ENCODE measurements around the gene PAQR5. TPM values are rescaled to one million over a fixed set of nuclear protein-coding genes. Genes with fewer than 3 reads are reported as not detected.

Gene PAQR5
- total RNA-seq, 1 donor from 2014 or later, result 0.15 TPM

GRCh38 chr15:69279636-69280035, 19.1 kb upstream of the PAQR5 start:
- peaks cover 7% of the 10 kb centered on the region for H3K4me1 Mint-ChIP-seq (ENCODE audit: unreplicated experiment)
- no peak overlapping the region for H3K4me3 Mint-ChIP-seq (ENCODE audit: unreplicated experiment)
- H3K27me3 Mint-ChIP-seq (ENCODE audit: unreplicated experiment), result peaks cover 6% of the 10 kb centered on the region
- no peak for DNase-seq (ENCODE audit: low spot score)
- H3K27ac Mint-ChIP-seq (ENCODE audit: unreplicated experiment), result no peak overlapping the region
- TF ChIP-seq, protein P1, sequence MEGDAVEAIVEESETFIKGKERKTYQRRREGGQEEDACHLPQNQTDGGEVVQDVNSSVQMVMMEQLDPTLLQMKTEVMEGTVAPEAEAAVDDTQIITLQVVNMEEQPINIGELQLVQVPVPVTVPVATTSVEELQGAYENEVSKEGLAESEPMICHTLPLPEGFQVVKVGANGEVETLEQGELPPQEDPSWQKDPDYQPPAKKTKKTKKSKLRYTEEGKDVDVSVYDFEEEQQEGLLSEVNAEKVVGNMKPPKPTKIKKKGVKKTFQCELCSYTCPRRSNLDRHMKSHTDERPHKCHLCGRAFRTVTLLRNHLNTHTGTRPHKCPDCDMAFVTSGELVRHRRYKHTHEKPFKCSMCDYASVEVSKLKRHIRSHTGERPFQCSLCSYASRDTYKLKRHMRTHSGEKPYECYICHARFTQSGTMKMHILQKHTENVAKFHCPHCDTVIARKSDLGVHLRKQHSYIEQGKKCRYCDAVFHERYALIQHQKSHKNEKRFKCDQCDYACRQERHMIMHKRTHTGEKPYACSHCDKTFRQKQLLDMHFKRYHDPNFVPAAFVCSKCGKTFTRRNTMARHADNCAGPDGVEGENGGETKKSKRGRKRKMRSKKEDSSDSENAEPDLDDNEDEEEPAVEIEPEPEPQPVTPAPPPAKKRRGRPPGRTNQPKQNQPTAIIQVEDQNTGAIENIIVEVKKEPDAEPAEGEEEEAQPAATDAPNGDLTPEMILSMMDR (IDR thresholded peaks at IDR 0.05; ENCODE audit: unreplicated experiment), result no peak
- H3K9me3 Mint-ChIP-seq (ENCODE audit: unreplicated experiment), result no peaks in the 10 kb centered on the region
- H3K36me3 Mint-ChIP-seq (ENCODE audit: low read depth, unreplicated experiment), result no peaks in the 10 kb centered on the region

- H3K4me1 Mint-ChIP-seq (ENCODE audit: unreplicated experiment), result peaks cover 7% of the 10 kb centered on the region
- no peaks in the 10 kb centered on the region for H3K36me3 Mint-ChIP-seq (ENCODE audit: low read depth, unreplicated experiment)
- H3K9me3 Mint-ChIP-seq (ENCODE audit: unreplicated experiment), result no peaks in the 10 kb centered on the region
- no peak overlapping the region for H3K4me3 Mint-ChIP-seq (ENCODE audit: unreplicated experiment)
- H3K27ac Mint-ChIP-seq (ENCODE audit: unreplicated experiment), result no peak overlapping the region
- DNase-seq (ENCODE audit: low spot score), result no peak
- peaks cover 6% of the 10 kb centered on the region for H3K27me3 Mint-ChIP-seq (ENCODE audit: unreplicated experiment)
- TF ChIP-seq, protein P1 (IDR thresholded peaks at IDR 0.05; ENCODE audit: unreplicated experiment), result no peak
Measured at GRCh38 chr15:69280783-69281182, 17.9 kb upstream of the PAQR5 start.

DNA sequence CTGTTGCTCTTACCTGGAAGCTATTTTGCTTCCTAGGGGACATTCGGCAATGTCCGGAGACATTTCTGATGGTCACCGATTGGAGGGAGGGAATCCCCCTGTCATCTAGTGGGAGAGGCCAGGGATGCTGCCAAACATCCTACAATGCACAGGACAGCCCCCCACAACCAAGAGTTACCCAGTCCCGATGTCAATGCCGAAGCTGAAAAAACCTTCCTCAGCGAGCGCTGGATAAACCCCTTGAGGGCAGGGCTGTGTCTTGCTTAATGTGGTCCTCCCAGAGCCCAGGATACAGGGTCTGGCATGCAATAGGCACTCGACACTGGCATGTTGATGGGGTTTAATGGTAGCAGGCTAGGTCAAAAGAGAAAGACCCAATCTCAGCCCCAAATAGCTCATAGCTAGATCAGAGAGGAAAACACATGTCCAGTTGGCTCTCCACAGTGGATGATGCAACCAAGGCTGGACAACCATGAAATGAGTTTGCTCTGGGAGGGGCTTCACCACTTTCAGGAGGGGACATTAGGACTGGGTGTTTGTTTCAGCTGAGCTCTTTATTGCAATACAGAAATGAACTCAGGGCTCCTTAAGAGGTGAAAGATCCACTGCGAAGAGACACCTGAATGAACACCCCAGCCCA, 16.5 kb upstream of the PAQR5 start:
- peaks cover 9% of the 10 kb centered on the region for H3K27me3 Mint-ChIP-seq (ENCODE audit: unreplicated experiment)

DNA sequence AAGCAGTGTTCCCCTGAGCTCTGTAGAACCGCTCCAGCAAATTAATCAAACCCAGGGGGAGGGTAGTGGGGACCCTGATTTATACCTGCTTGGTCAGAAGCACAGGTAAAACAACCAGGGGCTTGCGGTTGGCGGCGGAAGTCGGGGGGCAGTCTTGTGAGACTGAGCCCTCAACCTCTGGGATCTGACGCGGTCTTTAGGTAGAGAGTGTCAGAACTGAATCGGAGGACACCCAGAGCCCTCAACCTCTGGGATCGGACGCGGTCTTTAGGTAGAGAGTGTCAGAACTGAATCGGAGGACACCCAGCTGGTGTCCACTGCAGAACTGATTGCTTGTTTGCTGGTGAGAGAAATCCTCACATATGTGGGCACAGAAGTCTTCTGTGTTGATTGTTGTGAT, 12.9 kb upstream of the PAQR5 start:
- Mint-ChIP-seq H3K36me3 (ENCODE audit: low read depth, unreplicated experiment) (no peaks in the 10 kb centered on the region), H3K27me3 (ENCODE audit: unreplicated experiment) (peaks cover 3% of the 10 kb centered on the region), H3K4me1 (ENCODE audit: unreplicated experiment) (no peaks in the 10 kb centered on the region), H3K27ac (ENCODE audit: unreplicated experiment) (no peak overlapping the region), H3K4me3 (ENCODE audit: unreplicated experiment) (no peak overlapping the region), H3K9me3 (ENCODE audit: unreplicated experiment) (no peaks in the 10 kb centered on the region)
- TF ChIP-seq, protein P1 (IDR thresholded peaks at IDR 0.05; ENCODE audit: unreplicated experiment), result no peak
- no peak for DNase-seq (ENCODE audit: low spot score)

More for the DNA sequence above, 16.5 kb upstream of the PAQR5 start:
- TF ChIP-seq, protein P1 (IDR thresholded peaks at IDR 0.05; ENCODE audit: unreplicated experiment), result no peak
- no peaks in the 10 kb centered on the region for H3K9me3 Mint-ChIP-seq (ENCODE audit: unreplicated experiment)
- H3K4me3 Mint-ChIP-seq (ENCODE audit: unreplicated experiment), result no peak overlapping the region
- peaks cover 7% of the 10 kb centered on the region for H3K4me1 Mint-ChIP-seq (ENCODE audit: unreplicated experiment)
- H3K36me3 Mint-ChIP-seq (ENCODE audit: low read depth, unreplicated experiment), result no peaks in the 10 kb centered on the region
- H3K27ac Mint-ChIP-seq (ENCODE audit: unreplicated experiment), result no peak overlapping the region
- no peak for DNase-seq (ENCODE audit: low spot score)

DNA sequence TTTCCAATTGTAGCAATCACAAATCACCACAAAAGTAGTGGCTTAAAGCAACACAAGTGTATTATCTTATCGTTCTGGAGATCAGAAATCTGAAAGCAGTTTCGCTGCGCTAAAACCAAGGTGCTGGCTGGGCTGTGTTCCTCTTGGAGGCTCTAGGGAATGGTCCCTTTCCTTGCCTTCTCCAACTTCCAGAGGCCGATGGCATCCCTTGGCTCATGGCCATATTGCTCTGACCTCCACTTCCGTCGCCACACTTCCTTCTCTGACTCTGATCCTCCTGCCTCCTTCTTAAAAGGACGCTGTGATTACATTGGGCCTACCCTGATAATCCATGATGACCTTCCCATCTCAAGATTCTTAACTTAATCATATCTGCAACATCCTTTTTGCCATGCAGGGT, 10.7 kb upstream of the PAQR5 start:
- H3K36me3 Mint-ChIP-seq (ENCODE audit: low read depth, unreplicated experiment), result no peaks in the 10 kb centered on the region
- H3K9me3 Mint-ChIP-seq (ENCODE audit: unreplicated experiment), result no peaks in the 10 kb centered on the region
- peaks cover 5% of the 10 kb centered on the region for H3K27me3 Mint-ChIP-seq (ENCODE audit: unreplicated experiment)
- no peak overlapping the region for H3K27ac Mint-ChIP-seq (ENCODE audit: unreplicated experiment)
- TF ChIP-seq, protein P1 (IDR thresholded peaks at IDR 0.05; ENCODE audit: unreplicated experiment), result no peak
- DNase-seq (ENCODE audit: low spot score), result no peak
- H3K4me1 Mint-ChIP-seq (ENCODE audit: unreplicated experiment), result no peaks in the 10 kb centered on the region
- H3K4me3 Mint-ChIP-seq (ENCODE audit: unreplicated experiment), result no peak overlapping the region

All from endothelial cell (in vitro differentiated cells).